Type B pancreatic cell (in vitro differentiated cells): Measurements from ENCODE around the gene RBM5. TPM values are rescaled to one million over a fixed set of nuclear protein-coding genes. Genes with fewer than 3 reads are reported as not detected.

Source experiments
- DNase-seq: peaks from one replicate; pipeline ENCODE4 v3.0.0; 2021; ENCODE audit warnings: mixed read lengths; ENCODE audit not compliant: unreplicated experiment; ENCODE audit errors: extremely low spot score
- H3K27ac Mint-ChIP-seq: 2 replicates; pipeline ENCODE4 v1.8.0; 2021; ENCODE audit warnings: mild to moderate bottlenecking, mixed read lengths
- H3K27me3 Mint-ChIP-seq: 2 replicates; pipeline ENCODE4 v1.8.0; 2021; ENCODE audit warnings: mixed read lengths
- H3K36me3 Mint-ChIP-seq: 2 replicates; pipeline ENCODE4 v1.8.0; 2021; ENCODE audit warnings: mixed read lengths
- H3K4me1 Mint-ChIP-seq: one replicate; pipeline ENCODE4 v1.8.0; 2021; ENCODE audit warnings: mixed read lengths; ENCODE audit not compliant: unreplicated experiment
- H3K4me3 Mint-ChIP-seq: 2 replicates; pipeline ENCODE4 v1.8.0; 2021; ENCODE audit warnings: mild to moderate bottlenecking, mixed read lengths
- H3K9me3 Mint-ChIP-seq: 2 replicates; pipeline ENCODE4 v1.8.0; 2021; ENCODE audit warnings: mixed read lengths
- total RNA-seq: library from RNA; stranded (reverse); gene quantifications from 2 replicates; pipeline ENCODE4 v1.2.1, GENCODE V29; 2021; ENCODE audit warnings: low replicate concordance
- TF ChIP-seq, protein P1 (sequence below): fragments of 200-600 bp; sonication (generic); conservative IDR thresholded peaks from 2 replicates; pipeline ENCODE4 v1.5.0; 2021; ENCODE audit warnings: antibody characterized with exemption, mild to moderate bottlenecking

RBM5 gene
- total RNA-seq, 1 donor from 2014 or later = 244 TPM

DNA sequence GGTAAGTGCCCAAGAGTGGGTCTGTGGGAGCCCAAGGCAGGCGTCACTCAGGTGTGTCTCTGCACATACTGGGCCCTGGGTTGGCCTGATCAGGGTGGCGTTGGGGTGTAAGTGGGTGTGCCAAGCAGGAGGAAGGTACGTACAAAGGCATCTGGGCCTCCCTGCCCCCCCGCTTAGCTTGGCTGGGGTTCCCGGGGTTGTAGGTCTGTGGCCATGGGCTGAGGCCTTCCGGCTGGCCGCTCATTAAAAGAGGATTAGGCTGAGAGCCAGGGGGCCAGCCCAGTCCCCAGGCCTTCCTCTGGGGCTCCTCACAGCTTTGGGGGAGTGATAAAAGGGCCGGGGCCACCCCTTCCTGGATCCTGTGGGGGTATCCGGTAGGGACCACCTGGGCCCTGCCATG is 79.7 kb downstream of the RBM5 start:
- no peak overlapping the region for H3K4me3 Mint-ChIP-seq
- peaks cover 5% of the 10 kb centered on the region for H3K36me3 Mint-ChIP-seq
- H3K4me1 Mint-ChIP-seq = peaks cover 36% of the 10 kb centered on the region
- no peaks in the 10 kb centered on the region for H3K9me3 Mint-ChIP-seq
- H3K27ac Mint-ChIP-seq = no peak overlapping the region
- no peaks in the 10 kb centered on the region for H3K27me3 Mint-ChIP-seq
- TF ChIP-seq, protein P1, sequence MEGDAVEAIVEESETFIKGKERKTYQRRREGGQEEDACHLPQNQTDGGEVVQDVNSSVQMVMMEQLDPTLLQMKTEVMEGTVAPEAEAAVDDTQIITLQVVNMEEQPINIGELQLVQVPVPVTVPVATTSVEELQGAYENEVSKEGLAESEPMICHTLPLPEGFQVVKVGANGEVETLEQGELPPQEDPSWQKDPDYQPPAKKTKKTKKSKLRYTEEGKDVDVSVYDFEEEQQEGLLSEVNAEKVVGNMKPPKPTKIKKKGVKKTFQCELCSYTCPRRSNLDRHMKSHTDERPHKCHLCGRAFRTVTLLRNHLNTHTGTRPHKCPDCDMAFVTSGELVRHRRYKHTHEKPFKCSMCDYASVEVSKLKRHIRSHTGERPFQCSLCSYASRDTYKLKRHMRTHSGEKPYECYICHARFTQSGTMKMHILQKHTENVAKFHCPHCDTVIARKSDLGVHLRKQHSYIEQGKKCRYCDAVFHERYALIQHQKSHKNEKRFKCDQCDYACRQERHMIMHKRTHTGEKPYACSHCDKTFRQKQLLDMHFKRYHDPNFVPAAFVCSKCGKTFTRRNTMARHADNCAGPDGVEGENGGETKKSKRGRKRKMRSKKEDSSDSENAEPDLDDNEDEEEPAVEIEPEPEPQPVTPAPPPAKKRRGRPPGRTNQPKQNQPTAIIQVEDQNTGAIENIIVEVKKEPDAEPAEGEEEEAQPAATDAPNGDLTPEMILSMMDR = no peak
- no peak for DNase-seq

Other genes with a start within 250 kb of the RBM5 start
- 7.5 and 23.0 TPM in 2 replicates for gene TRAIP, start 232.4 kb upstream of the RBM5 start, total RNA-seq
- gene CAMKV, start 219.0 kb upstream of the RBM5 start, total RNA-seq = 1.6 and 10.6 TPM in 2 replicates
- 3.0 and 5.3 TPM in 2 replicates for gene MST1R, start 185.0 kb upstream of the RBM5 start, total RNA-seq
- gene MON1A, start 159.1 kb upstream of the RBM5 start, total RNA-seq = 8.8 and 9.2 TPM in 2 replicates
- 96.0 and 109 TPM in 2 replicates for gene RBM6, start 148.8 kb upstream of the RBM5 start, total RNA-seq
- gene SEMA3F, start 66.4 kb downstream of the RBM5 start, total RNA-seq = 41.9 and 48.0 TPM in 2 replicates
- gene GNAT1, start 102.7 kb downstream of the RBM5 start, total RNA-seq = 0.71 TPM in 1 of 2 replicates, not detected in the other
- gene SLC38A3, start 116.4 kb downstream of the RBM5 start, total RNA-seq = 6.0 and 11.0 TPM in 2 replicates
- 140 and 145 TPM in 2 replicates for gene GNAI2, start 147.3 kb downstream of the RBM5 start, total RNA-seq
- gene SEMA3B, start 180.2 kb downstream of the RBM5 start, total RNA-seq = 18.4 and 34.8 TPM in 2 replicates
- gene LSMEM2, start 190.2 kb downstream of the RBM5 start, total RNA-seq = not detected in 2 replicates
- 60.9 and 80.5 TPM in 2 replicates for gene IFRD2, start 203.5 kb downstream of the RBM5 start, total RNA-seq
- 2.9 and 4.0 TPM in 2 replicates for gene HYAL3, start 210.5 kb downstream of the RBM5 start, total RNA-seq
- 12.9 and 13.0 TPM in 2 replicates for gene NAA80, start 210.5 kb downstream of the RBM5 start, total RNA-seq
- gene HYAL1, start 214.7 kb downstream of the RBM5 start, total RNA-seq = 2.3 and 3.7 TPM in 2 replicates
- 46.6 and 52.5 TPM in 2 replicates for gene HYAL2, start 233.8 kb downstream of the RBM5 start, total RNA-seq
- gene TUSC2, start 239.3 kb downstream of the RBM5 start, total RNA-seq = 24.9 and 39.0 TPM in 2 replicates